Activated CD4-positive, alpha-beta T cell treated with anti-CD3 and anti-CD28 coated beads for 36 hours (primary cell): ENCODE data around the gene PIK3CB. TPM values are rescaled to one million over a fixed set of nuclear protein-coding genes. Genes with fewer than 3 reads are reported as not detected.
A peak's percentile ranks its signal among the peaks of the same experiment; 100 is the strongest.
"Not testable (repeated sequence)": the region's sequence is repeated elsewhere in the genome, so short reads cannot be mapped to it uniquely, and the experiment has no call there.

Experiments
- ATAC-seq: fragments of 200-7000 bp; cut with Tn5 transposase; one replicate; pipeline ENCODE4 v1.10.0; 2021; ENCODE audit warnings: mild to moderate bottlenecking, moderate library complexity
- CTCF ChIA-PET: fragments of 350-600 bp; sonication (Branson Sonifier 250); formaldehyde crosslinking; loops from one replicate; lab custom pipeline; 2021; ENCODE audit warnings: antibody characterized with exemption; lab: Charles Lee
- POLR2A ChIA-PET: fragments of 350-600 bp; sonication (Branson Sonifier 250); formaldehyde crosslinking; loops from one replicate; lab custom pipeline; 2021; ENCODE audit warnings: antibody characterized with exemption, inconsistent platforms; lab: Charles Lee
- DNase-seq: peaks from one replicate; pipeline ENCODE4 v3.0.0-alpha.2; 2020
- H3K27ac Mint-ChIP-seq: one replicate; pipeline ENCODE4 v1.8.0; 2021; ENCODE audit warnings: mixed read lengths
- H3K27me3 Mint-ChIP-seq: one replicate; pipeline ENCODE4 v1.8.0; 2021; ENCODE audit warnings: mixed read lengths
- H3K36me3 Mint-ChIP-seq: one replicate; pipeline ENCODE4 v1.8.0; 2021; ENCODE audit warnings: low read depth, mixed read lengths
- H3K4me1 Mint-ChIP-seq: one replicate; pipeline ENCODE4 v1.8.0; 2021; ENCODE audit warnings: mixed read lengths
- H3K4me3 Mint-ChIP-seq: one replicate; pipeline ENCODE4 v1.8.0; 2021; ENCODE audit warnings: mild to moderate bottlenecking, moderate library complexity, mixed read lengths
- H3K9me3 Mint-ChIP-seq: one replicate; pipeline ENCODE4 v1.8.0; 2021; ENCODE audit warnings: low read depth, mixed read lengths
- intact Hi-C, 2 experiments: fragments of 100-400 bp; cut with DNase I in 1 of 2; cut with micrococcal nuclease in 1 of 2; formaldehyde crosslinking; loops; one replicate each; pipeline versions ENCODE4 v1.14.2 to v1.15.1; 2022 to 2024; cut with DNase I, micrococcal nuclease
- total RNA-seq, 2 experiments: library from RNA; stranded (reverse); gene quantifications; one replicate each; pipeline ENCODE4 v1.2.3, GENCODE V29; 2021

Gene PIK3CB
- total RNA-seq, 2 experiments from 2014 or later: 16.2 to 19.1 TPM

GRCh38 chr3:138609898-138610266 lies 224.8 kb downstream of the PIK3CB start:
- ChIA-PET POLR2A (interaction anchor here (0.6 to 1.2 kb wide), 2 partner anchors 8 to 16 kb away, joined by 3 read pairs; partner anchors contain the start of gene CEP70), CTCF (interaction anchor here (1.4 to 4.4 kb wide), 2 partner anchors 15 to 306 kb away, joined by 3 to 24 read pairs; partner anchors contain the start of gene CEP70)
- intact Hi-C loops: loop anchor here in 1 of 2 experiments (2.0 kb wide), 1 partner anchor 225 kb away; the partner anchor contains the start of gene PIK3CB
- no peak for ATAC-seq
- Mint-ChIP-seq H3K9me3 (no peaks in the 10 kb centered on the region), H3K4me3 (peak overlapping the region; percentile 77), H3K4me1 (peaks cover 13% of the 10 kb centered on the region), H3K36me3 (no peaks in the 10 kb centered on the region), H3K27ac (peak overlapping the region; percentile 95), H3K27me3 (no peaks in the 10 kb centered on the region)
- DNase-seq: no peak

GRCh38 chr3:138608322-138609135 lies 226.2 kb downstream of the PIK3CB start, which contains the start of gene FAIM:
TSS of gene FAIM (plus strand) at chr3:138608771. CDS start at chr3:138619727, 10,956 bp downstream.
- Mint-ChIP-seq H3K27me3 (no peaks in the 10 kb centered on the region), H3K4me1 (peaks cover 13% of the 10 kb centered on the region), H3K4me3 (peak within 1 kb of the TSS; percentile 77), H3K27ac (peak within 1 kb of the TSS; percentile 95), H3K9me3 (no peaks in the 10 kb centered on the region), H3K36me3 (no peaks in the 10 kb centered on the region)
- ChIA-PET CTCF (interaction anchor here (0.7 to 4.4 kb wide), 4 partner anchors 14 to 526 kb away, joined by 3 to 24 read pairs (median 3); partner anchors contain the start of gene CEP70), POLR2A (no interaction called here)
- DNase-seq (peak; percentile 79), ATAC-seq (peak; percentile 74)
- intact Hi-C loops: loop anchor here (1.0 to 2.0 kb wide), 2 partner anchors 14 to 226 kb away; partner anchors contain the start of genes CEP70 (in 2 of the 2) and PIK3CB (in 1 of the 2)

GRCh38 chr3:138604106-138604595 lies 230.6 kb downstream of the PIK3CB start:
- ATAC-seq, CTCF ChIA-PET, intact Hi-C loops: not testable (repeated sequence)

More at GRCh38 chr3:138604106-138604595, 230.6 kb downstream of the PIK3CB start:
- H3K27me3 Mint-ChIP-seq, H3K27ac Mint-ChIP-seq, POLR2A ChIA-PET, H3K4me1 Mint-ChIP-seq, H3K4me3 Mint-ChIP-seq, H3K9me3 Mint-ChIP-seq, DNase-seq, H3K36me3 Mint-ChIP-seq: not testable (repeated sequence)

Other genes starting within 250 kb of the PIK3CB start
- 10 to 100 TPM in 1 of 2 experiments, 1 to 10 TPM in 1; 9.3 to 11.4 TPM for gene CEP70, start 240.7 kb downstream of the PIK3CB start, total RNA-seq
- 1 to 10 TPM; 2.6 to 4.0 TPM for gene FAIM, start 226.2 kb downstream of the PIK3CB start, total RNA-seq
- gene FOXL2, start 112.2 kb upstream of the PIK3CB start, total RNA-seq: not detected
- not detected for gene FOXL2NB, start 112.3 kb upstream of the PIK3CB start, total RNA-seq
- gene PRR23A, start 171.3 kb upstream of the PIK3CB start, total RNA-seq: not detected
- not detected for gene PRR23B, start 186.0 kb upstream of the PIK3CB start, total RNA-seq
- not detected for gene PRR23C, start 210.0 kb upstream of the PIK3CB start, total RNA-seq